Effector CD4-positive, alpha-beta T cell (primary cell): ENCODE data around the gene ATPAF1.
"Not testable (repeated sequence)": the region's sequence is repeated elsewhere in the genome, so short reads cannot be mapped to it uniquely, and the experiment has no call there.

Experiments
- DNase-seq: peaks from one replicate; pipeline ENCODE4 v3.0.0-alpha.2; 2020

The ATPAF1 gene

GRCh38 chr1:46679789-46680573 lies 11.8 kb upstream of the ATPAF1 start:
- DNase-seq: no peak

- no peak for DNase-seq
Measured at GRCh38 chr1:46677339-46677738, 9.2 kb upstream of the ATPAF1 start.

DNA sequence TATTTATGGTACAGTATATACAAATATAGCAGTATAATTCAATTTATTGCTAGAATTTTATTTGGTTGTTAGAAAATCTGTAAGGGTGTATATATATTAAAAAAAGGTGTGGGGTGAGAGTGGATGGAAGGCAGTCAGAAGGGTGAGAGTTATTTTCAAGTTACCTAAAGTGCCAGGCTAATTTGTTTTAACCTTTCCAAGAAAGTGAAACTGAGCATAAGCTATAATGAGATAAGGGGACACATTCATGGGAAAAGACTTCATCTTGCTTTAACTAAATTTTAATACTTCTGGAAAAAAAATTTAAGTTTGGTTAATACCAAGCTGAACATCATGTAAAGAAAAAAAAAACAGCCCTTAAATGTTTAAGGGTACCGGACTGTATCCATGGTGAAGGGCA lies 8.4 kb upstream of the ATPAF1 start:
- no peak for DNase-seq

GRCh38 chr1:46675549-46676314 lies 7.6 kb upstream of the ATPAF1 start:
- DNase-seq: no peak

- DNase-seq: no peak
Measured at GRCh38 chr1:46673749-46674182, 5.6 kb upstream of the ATPAF1 start.

DNA sequence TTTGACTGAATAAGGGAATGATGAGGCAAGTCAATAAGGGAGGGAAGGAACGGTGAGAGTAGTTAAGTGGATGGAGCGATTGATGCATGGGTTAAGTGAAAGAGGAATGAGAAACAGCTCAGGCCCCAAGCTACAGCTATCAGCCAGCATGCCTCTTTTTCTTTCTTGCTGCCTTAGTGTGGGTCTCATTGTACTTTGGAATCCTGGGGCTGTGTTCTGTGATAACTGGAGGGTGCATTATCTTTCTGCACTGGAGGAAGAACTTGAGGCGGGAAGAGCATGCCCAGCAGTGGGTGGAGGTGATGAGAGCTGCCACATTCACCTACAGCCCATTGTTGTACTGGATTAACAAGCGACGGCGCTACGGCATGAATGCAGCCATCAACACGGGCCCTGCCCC lies 4.5 kb upstream of the ATPAF1 start:
- no peak for DNase-seq

- no peak for DNase-seq
Measured at GRCh38 chr1:46671554-46671953, 3.4 kb upstream of the ATPAF1 start, which contains the start of gene TEX38. Gene TEX38 (plus strand): TSS chr1:46671854. CDS start chr1:46671935, 81 bp downstream.

- no peak for DNase-seq
Measured at GRCh38 chr1:46670134-46670533, 2.0 kb upstream of the ATPAF1 start.

DNA sequence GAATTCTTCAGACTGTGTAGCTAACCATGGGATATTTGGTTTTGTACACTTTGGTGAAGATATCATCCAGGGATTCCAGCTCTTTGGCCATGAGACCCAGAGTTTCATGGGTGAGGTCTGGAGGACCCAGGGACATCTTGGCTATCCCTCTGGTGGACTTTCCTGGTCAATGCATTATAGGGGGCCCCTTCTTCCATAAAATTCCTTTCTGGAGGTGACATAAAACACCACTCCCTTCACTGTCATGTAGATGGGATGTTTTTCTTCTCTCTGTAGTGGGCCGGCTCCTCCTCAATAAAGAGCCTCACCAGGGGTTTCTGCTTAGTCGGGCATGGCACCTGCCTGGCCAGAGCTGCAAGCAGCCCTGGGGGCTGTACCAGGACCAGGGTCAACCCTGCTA lies 2.2 kb downstream of the ATPAF1 start:
- no peak for DNase-seq

DNA sequence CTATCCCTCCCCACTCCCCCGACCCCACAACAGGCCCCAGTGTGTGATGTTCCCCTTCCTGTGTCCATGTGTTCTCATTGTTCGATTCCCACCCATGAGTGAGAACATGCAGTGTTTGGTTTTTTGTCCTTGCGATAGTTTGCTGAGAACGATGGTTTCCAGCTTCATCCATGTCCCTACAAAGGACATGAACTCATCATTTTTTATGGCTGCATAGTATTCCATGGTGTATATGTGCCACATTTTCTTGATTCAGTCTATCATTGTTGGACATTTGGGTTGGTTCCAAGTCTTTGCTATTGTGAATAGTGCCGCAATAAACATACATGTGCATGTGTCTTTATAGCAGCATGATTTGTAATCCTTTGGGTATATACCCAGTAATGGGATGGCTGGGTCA lies 5.2 kb downstream of the ATPAF1 start:
- not testable (repeated sequence) for DNase-seq

- not testable (repeated sequence) for DNase-seq
Measured at GRCh38 chr1:46660116-46660515, 8.0 kb downstream of the ATPAF1 start.

DNA sequence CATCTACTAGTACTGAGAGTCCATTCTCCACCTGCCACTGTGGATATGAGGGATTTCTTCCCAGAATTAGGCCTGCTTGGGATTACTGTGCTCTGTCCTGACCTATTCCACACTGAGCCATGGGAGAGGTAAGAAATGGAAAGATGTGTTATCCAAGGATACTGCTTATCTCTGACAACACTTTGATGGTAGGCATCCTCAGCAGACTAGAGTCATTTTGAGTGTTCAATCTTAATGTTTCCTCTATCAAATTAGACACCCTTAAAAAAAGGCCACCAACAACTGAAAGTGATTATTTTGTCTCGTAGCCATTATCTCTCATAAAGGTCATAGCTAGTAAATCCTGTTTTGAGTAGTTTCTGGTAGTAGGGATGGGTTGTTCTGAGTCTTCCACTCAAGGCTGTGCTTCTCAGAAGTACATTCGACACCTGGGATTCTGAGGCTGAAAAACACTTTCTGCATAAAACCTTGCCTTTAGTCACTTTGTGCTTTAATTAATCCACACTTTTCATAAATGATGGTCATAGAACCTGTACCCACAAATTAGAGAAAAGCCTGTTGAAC lies 8.8 kb downstream of the ATPAF1 start:
- DNase-seq: no peak

DNA sequence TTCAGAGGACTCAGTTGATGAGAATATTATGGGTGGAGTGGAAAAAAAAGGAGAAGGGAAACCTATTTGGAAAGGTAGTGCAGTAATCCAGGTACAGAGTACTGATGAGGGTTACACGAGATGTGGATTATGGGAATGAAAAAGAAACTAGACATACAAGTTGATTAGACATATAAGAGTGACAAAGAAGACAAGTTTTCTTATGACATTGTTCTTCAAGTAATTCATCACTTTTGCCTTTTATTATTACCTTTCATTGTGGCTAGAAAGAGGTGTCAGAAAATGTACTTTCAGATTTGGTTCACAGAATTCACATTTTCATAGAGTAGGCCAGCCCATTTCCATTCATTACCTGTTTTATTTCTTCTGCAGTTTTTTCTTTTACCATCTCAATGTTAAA lies 10.4 kb downstream of the ATPAF1 start:
- DNase-seq: no peak

- DNase-seq: no peak
Measured at GRCh38 chr1:46656643-46657042, 11.5 kb downstream of the ATPAF1 start.

GRCh38 chr1:46655848-46656247 lies 12.3 kb downstream of the ATPAF1 start:
- DNase-seq: no peak

GRCh38 chr1:46654698-46655097 lies 13.5 kb downstream of the ATPAF1 start:
- not testable (repeated sequence) for DNase-seq

GRCh38 chr1:46654012-46654411 lies 14.2 kb downstream of the ATPAF1 start:
- no peak for DNase-seq

DNA sequence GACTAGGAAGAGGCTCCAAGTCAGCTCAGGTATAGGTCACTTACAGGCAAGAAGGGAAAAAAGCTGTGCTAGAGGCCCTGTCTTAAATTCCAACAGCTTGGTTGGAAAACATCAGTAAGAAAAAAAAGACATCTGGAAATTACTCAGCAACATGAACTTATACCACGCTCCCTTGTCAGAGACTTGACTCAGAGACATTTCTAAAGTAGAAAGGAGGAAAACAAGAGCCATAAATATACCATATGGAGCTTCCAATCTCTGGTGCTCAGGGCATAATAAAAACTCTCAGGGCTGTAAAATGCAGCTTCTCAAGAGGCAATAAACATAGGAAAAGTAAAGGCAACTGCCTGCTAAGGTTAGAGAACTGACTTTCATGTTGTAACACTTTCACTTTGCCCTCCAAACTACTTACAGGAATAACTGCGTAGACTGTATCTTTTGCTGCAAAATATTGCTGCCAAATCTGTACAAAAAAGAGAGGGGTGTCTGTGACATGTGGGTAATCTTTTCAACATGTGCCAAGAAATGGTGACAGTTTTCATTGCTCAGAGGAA lies 14.7 kb downstream of the ATPAF1 start:
- DNase-seq: no peak

DNA sequence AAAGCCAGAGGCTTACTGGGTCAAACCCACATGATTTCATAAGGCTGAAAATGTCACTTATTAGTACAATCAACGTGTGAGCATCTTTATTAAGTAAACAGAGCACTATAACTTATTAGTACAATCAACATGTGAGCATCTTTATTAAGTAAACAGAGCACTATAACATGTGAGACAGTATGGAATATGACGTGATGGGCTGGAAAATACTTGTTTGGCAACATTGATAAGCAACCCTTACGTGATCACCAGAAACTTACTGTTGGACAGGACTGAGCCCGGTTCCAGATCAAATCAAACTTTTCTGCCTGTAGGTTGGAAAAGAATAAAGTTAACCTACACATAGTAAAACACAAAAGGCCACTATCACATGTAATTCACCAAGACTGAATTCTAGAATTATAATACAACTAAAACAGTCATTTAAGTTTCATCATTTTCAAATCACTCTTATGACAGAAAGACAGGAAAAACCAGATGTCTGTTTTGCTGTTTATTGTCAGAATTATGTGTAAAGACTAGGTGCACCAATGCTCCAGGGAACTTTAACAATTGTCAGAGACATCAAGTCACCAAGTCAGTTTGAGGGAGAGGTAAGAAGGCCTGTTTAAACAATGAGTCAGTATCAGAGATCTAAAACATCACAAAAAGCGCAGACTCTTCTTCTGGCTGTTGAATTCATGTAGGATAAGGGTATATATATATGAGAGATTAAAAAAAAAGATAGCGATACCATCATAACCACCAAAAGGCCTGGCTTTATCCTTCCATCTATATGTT lies 15.7 kb downstream of the ATPAF1 start:
- no peak for DNase-seq

GRCh38 chr1:46651152-46651551 lies 17.0 kb downstream of the ATPAF1 start:
- not testable (repeated sequence) for DNase-seq

- DNase-seq: no peak
Measured at GRCh38 chr1:46650491-46650890, 17.7 kb downstream of the ATPAF1 start.

DNA sequence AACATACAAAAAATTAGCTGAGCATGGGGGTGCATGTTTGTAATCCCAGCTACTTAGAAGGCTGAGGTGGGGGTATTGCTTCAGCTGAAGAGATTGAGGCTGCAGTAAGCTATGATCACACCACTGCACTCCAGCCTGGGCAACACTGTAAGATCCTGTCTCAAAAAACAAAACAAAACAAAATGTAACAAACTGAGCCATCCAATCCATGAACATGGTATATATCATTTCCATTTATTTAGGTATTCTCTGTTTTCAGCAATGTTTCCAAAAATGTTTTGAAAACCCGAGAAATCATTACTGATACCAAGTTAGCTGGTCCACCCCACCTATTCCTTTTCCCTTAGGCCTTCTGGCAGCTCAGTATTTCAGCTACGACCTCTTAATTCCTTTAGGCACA lies 18.4 kb downstream of the ATPAF1 start:
- no peak for DNase-seq

DNA sequence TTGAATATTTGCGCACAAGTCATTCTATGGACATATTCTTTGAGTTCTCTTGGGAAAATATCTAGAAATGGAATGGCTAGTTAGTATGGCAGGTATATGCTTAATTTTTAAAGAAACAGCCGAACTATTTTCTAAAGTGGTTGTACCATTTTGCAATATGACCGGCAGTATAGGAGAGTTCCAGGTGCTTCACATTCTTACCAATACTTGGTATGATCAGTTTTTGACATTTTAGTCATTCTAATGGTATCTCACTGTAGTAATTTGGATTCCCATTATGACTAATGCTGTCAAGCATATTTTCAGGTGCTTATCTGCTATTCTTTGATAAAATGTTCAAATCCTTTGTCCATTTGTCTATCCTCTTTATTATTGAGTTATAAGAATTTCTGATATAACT lies 20.6 kb downstream of the ATPAF1 start:
- DNase-seq: no peak
